Skeletal muscle tissue (tissue), 4 donors: ENCODE results near the gene AGBL1. TPM values are rescaled to one million over a fixed set of nuclear protein-coding genes. Genes with fewer than 3 reads are reported as not detected.

Experiments used
- H3K27ac ChIP-seq: one replicate; pipeline ENCODE4 v1.7.0; 2013; ENCODE audit warnings: mild to moderate bottlenecking, low read depth, low read length, inconsistent platforms
- H3K27me3 ChIP-seq, 3 donors: one replicate each; pipeline ENCODE4 v1.7.0; 2013; ENCODE audit warnings: low read length in 3 of 3; ENCODE audit not compliant: control insufficient read depth in 3 of 3, insufficient read depth in 3 of 3
- H3K36me3 ChIP-seq, 3 donors: one replicate each; pipeline ENCODE4 v1.7.0; 2013; ENCODE audit warnings: low read length in 3 of 3; ENCODE audit not compliant: control insufficient read depth in 3 of 3, insufficient read depth in 3 of 3
- H3K4me1 ChIP-seq, 3 donors: one replicate each; pipeline ENCODE4 v1.7.0; 2013; ENCODE audit warnings: low read length in 3 of 3, mild to moderate bottlenecking in 3 of 3; ENCODE audit not compliant: control insufficient read depth in 3 of 3, insufficient read depth in 3 of 3
- H3K4me3 ChIP-seq, 3 donors: one replicate each; pipeline ENCODE4 v1.7.0; 2013; ENCODE audit warnings: low read length in 3 of 3
- H3K9ac ChIP-seq, 3 donors: one replicate each; pipeline ENCODE4 v1.7.0; 2013; ENCODE audit warnings: low read length in 3 of 3, mild to moderate bottlenecking in 3 of 3, moderate library complexity in 2 of 3, low read depth in 1 of 3
- H3K9me3 ChIP-seq, 3 donors: one replicate each; pipeline ENCODE4 v1.7.0; 2013; ENCODE audit warnings: low read length in 3 of 3; ENCODE audit not compliant: control insufficient read depth in 3 of 3
- total RNA-seq: library from RNA; depleted of rRNA; stranded (reverse); fragments of >200 nt; gene quantifications from one replicate; pipeline ENCODE4 v1.2.3, GENCODE V29; 2014
- donor health status: Osteomylitis.

The AGBL1 gene
- total RNA-seq, 1 donor from 2014 or later = 31.3 TPM

- no peak overlapping the region for H3K27ac ChIP-seq
Measured at GRCh38 chr15:86677278-86677677, 597.6 kb downstream of the AGBL1 start.

GRCh38 chr15:86685263-86685662 lies 605.6 kb downstream of the AGBL1 start:
- Histone ChIP-seq H3K9me3 (no peaks in the 10 kb centered on the region), H3K27ac (no peak overlapping the region), H3K4me1 (peaks cover 0 to 3% (median 0%) of the 10 kb centered on the region in 3 donors), H3K9ac (no peak overlapping the region), H3K27me3 (no peaks in the 10 kb centered on the region), H3K4me3 (no peak overlapping the region), H3K36me3 (no peaks in the 10 kb centered on the region)

More at GRCh38 chr15:86677278-86677677, 597.6 kb downstream of the AGBL1 start:
- H3K9me3 ChIP-seq = no peaks in the 10 kb centered on the region
- H3K27me3 ChIP-seq = no peaks in the 10 kb centered on the region
- no peak overlapping the region for H3K9ac ChIP-seq
- no peak overlapping the region for H3K4me3 ChIP-seq
- no peaks in the 10 kb centered on the region for H3K4me1 ChIP-seq
- H3K36me3 ChIP-seq = no peaks in the 10 kb centered on the region

GRCh38 chr15:86689006-86689405 lies 609.3 kb downstream of the AGBL1 start:
- no peak overlapping the region for H3K9ac ChIP-seq
- no peak overlapping the region for H3K27ac ChIP-seq
- no peak overlapping the region for H3K4me3 ChIP-seq
- H3K4me1 ChIP-seq = no peaks in the 10 kb centered on the region
- H3K27me3 ChIP-seq = no peaks in the 10 kb centered on the region
- H3K9me3 ChIP-seq = no peaks in the 10 kb centered on the region
- no peaks in the 10 kb centered on the region for H3K36me3 ChIP-seq

GRCh38 chr15:86690566-86690965 lies 610.9 kb downstream of the AGBL1 start:
- no peak overlapping the region for H3K4me3 ChIP-seq
- no peaks in the 10 kb centered on the region for H3K27me3 ChIP-seq
- H3K36me3 ChIP-seq = no peaks in the 10 kb centered on the region
- no peaks in the 10 kb centered on the region for H3K4me1 ChIP-seq
- no peak overlapping the region for H3K27ac ChIP-seq
- H3K9me3 ChIP-seq = no peaks in the 10 kb centered on the region
- no peak overlapping the region for H3K9ac ChIP-seq

- Histone ChIP-seq H3K27ac (no peak overlapping the region), H3K27me3 (no peaks in the 10 kb centered on the region), H3K4me3 (no peak overlapping the region), H3K4me1 (no peaks in the 10 kb centered on the region), H3K9ac (no peak overlapping the region), H3K9me3 (no peaks in the 10 kb centered on the region), H3K36me3 (no peaks in the 10 kb centered on the region)
Measured at GRCh38 chr15:86691091-86691663, 611.5 kb downstream of the AGBL1 start.

- no peaks in the 10 kb centered on the region for H3K4me1 ChIP-seq
- no peaks in the 10 kb centered on the region for H3K36me3 ChIP-seq
- no peak overlapping the region for H3K4me3 ChIP-seq
- no peak overlapping the region for H3K9ac ChIP-seq
- no peak overlapping the region for H3K27ac ChIP-seq
- H3K9me3 ChIP-seq = no peaks in the 10 kb centered on the region
- no peaks in the 10 kb centered on the region for H3K27me3 ChIP-seq
Measured at GRCh38 chr15:86700864-86701610, 621.4 kb downstream of the AGBL1 start.

DNA sequence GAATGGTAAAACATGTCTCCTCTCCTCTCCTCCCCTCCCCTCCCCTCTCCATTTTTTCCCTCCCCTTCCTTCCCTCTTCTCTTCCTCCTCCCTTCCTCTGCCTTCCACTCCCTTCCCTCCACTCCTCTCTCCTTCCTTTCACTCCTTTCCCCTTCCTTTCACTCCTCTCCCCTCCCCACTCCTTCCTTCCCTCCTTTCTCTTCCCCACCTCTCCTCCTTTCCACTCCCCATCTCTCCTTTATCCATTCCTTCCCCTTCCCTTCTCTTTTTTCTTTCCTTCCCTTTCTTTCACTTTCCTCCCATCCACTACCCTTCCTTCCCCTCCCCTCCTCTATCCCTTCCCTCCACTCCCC lies 621.9 kb downstream of the AGBL1 start:
- Histone ChIP-seq H3K27me3 (no peaks in the 10 kb centered on the region), H3K9ac (no peak overlapping the region), H3K27ac (no peak overlapping the region), H3K36me3 (no peaks in the 10 kb centered on the region), H3K9me3 (no peaks in the 10 kb centered on the region), H3K4me3 (no peak overlapping the region), H3K4me1 (no peaks in the 10 kb centered on the region)

DNA sequence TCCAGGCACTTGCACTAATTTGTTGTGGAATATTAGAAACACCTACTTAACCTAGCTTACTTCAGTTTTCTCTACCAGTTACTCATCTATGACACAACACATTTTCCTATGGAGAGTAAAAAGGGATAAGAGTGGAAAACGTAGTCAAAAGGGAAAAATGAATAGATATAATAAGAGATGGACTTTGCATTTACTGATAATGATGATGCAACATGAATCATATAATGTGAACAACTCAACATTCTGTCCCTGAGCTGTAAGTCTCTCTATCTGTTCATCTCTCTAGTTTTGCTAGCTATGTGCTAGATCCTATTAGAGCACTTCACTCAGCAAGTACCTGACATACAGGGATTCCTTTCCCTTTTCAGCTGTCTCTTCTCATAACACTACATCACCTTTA lies 627.1 kb downstream of the AGBL1 start:
- no peak overlapping the region for H3K27ac ChIP-seq
- H3K4me3 ChIP-seq = no peak overlapping the region
- no peaks in the 10 kb centered on the region for H3K27me3 ChIP-seq
- H3K4me1 ChIP-seq = peaks cover 0 to 4% (median 0%) of the 10 kb centered on the region in 3 donors
- no peaks in the 10 kb centered on the region for H3K36me3 ChIP-seq
- no peaks in the 10 kb centered on the region for H3K9me3 ChIP-seq
- no peak overlapping the region for H3K9ac ChIP-seq

GRCh38 chr15:86711476-86711875 lies 631.8 kb downstream of the AGBL1 start:
- no peaks in the 10 kb centered on the region for H3K27me3 ChIP-seq
- H3K27ac ChIP-seq = no peak overlapping the region
- H3K4me1 ChIP-seq = peaks cover 0 to 4% (median 0%) of the 10 kb centered on the region in 3 donors
- H3K9me3 ChIP-seq = no peaks in the 10 kb centered on the region
- no peak overlapping the region for H3K4me3 ChIP-seq
- no peaks in the 10 kb centered on the region for H3K36me3 ChIP-seq
- no peak overlapping the region for H3K9ac ChIP-seq

GRCh38 chr15:86714241-86714640 lies 634.6 kb downstream of the AGBL1 start:
- Histone ChIP-seq H3K27me3 (no peaks in the 10 kb centered on the region), H3K36me3 (no peaks in the 10 kb centered on the region), H3K27ac (no peak overlapping the region), H3K4me3 (no peak overlapping the region), H3K9ac (no peak overlapping the region), H3K9me3 (no peaks in the 10 kb centered on the region), H3K4me1 (peaks cover 0 to 4% (median 0%) of the 10 kb centered on the region in 3 donors)
